Esophagus muscularis mucosa (tissue), 3 donors: Measurements from ENCODE around the gene RAPGEF1.

Experiments used
- POLR2A ChIP-seq: fragments of 450-650 bp; IDR thresholded peaks from one replicate; pipeline ENCODE4 v1.6.1; 2017; ENCODE audit warnings: antibody characterized with exemption, moderate library complexity, mild to moderate bottlenecking, low read depth
- TF ChIP-seq, protein P1 (sequence below), 3 experiments: fragments of 200-600 bp in 2 of 3; fragments of 450-650 bp in 1 of 3; sonication (generic) in 2 of 3; IDR thresholded peaks; one replicate each; pipeline ENCODE4 v1.5.1; 2017 to 2019; ENCODE audit warnings: antibody characterized with exemption in 3 of 3, mild to moderate bottlenecking in 2 of 3, moderate library complexity in 1 of 3

DNA sequence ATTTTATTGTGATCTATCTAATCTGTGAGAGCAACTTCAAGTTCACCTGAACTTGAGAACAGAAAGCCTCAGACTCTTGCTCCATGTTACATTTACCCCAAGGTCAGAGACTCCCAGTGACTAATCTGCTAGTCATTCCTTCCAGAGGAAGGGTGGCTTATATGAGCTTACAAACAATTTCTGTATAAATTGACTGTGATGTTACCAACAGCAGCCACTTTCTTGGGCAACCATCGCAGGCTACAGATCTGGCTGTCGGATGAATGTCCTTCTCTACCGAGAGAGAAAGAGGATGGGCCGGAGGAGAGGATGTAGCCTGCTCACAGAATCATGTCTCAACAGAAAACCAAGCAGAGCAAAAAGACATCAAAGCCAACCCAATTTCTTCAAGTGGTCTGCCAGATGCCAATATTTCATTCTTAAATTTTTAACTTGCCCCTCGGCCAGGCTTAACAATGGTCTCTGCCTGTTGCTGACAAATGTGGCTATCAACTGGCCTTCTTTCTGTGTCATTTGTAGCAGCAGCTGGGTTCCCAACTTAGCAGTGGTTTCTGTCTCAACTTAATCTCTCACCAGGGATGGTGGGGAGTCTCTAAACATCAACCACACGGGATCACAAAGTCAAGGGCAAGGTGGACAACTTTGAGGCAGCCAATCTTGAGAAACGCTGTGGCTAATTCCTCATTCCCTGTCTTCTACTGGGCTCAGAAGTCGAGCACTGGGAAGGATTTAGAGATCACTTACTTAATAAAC lies 81.3 kb downstream of the RAPGEF1 start:
- TF ChIP-seq, protein P1, sequence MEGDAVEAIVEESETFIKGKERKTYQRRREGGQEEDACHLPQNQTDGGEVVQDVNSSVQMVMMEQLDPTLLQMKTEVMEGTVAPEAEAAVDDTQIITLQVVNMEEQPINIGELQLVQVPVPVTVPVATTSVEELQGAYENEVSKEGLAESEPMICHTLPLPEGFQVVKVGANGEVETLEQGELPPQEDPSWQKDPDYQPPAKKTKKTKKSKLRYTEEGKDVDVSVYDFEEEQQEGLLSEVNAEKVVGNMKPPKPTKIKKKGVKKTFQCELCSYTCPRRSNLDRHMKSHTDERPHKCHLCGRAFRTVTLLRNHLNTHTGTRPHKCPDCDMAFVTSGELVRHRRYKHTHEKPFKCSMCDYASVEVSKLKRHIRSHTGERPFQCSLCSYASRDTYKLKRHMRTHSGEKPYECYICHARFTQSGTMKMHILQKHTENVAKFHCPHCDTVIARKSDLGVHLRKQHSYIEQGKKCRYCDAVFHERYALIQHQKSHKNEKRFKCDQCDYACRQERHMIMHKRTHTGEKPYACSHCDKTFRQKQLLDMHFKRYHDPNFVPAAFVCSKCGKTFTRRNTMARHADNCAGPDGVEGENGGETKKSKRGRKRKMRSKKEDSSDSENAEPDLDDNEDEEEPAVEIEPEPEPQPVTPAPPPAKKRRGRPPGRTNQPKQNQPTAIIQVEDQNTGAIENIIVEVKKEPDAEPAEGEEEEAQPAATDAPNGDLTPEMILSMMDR (IDR thresholded peaks at IDR 0.05), result no peak
- no peak for TF ChIP-seq POLR2A
